Measurements from ENCODE around the gene TFAP2A.

Gene TFAP2A

DNA sequence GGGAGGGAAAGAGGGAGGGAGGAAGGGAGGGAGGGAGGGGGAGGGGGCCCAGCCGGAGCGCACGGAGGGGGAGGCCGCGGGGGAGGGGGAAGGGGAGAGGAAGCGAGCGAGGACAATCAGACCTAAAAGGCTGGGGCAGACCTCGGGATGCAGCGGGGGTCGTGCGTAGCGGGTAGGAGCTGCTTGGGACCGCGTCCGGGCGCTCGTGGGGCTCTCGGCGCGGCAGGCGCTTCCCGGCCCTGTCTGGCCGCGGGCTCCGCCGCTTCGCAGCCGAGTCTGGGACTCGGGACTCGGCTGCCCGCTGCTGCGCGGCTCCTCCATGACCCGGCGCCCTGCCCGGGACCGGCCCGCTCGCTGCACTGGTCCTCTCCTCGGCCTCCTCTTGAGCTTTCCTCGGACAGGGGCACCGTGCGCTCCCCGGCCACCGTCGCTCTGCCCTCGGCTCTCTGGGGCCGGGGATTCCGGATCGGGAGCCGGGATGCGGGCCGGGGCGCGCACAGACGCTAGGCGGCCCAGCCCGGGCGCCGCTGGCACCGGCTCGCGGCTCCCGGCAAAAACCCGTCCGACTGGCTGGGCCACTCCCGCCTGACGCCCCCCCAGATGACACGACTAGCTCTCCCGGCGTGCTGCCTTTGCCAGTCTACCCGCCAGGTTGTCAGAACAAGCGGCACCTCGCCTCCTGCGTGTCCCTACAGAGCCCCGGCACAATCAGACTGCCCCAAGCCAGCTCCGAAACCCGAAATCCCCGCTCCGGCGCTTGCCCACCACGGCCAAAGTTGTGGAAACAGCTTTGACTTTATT is 2.2 kb downstream of the TFAP2A start:
- DNase-seq: no peak

DNA sequence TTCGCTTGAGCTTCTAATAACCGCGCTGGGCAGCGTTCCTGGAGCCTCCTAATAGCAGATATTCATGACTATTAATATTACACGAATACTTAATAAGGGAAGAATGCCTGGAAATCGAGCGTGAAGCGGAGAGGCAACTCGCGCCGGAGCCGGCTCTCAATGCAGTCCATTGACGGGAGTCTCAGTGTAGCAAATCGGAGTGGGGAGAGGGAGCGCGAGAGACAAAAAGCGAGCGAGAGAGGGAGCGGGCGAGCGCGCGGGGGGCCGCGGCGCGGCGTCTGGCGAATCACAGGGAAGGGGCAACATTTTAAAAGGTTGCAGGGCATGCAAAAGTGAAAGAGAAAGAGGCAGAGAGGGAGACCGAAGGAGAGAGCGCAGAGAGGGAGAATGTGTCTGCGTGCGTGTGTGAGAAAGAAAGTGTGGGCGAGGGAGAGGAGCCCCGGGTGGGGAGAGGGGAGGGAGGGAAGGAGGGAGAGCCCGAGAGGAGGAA is 2.9 kb downstream of the TFAP2A start:
- peak; percentile 27 for DNase-seq

DNA sequence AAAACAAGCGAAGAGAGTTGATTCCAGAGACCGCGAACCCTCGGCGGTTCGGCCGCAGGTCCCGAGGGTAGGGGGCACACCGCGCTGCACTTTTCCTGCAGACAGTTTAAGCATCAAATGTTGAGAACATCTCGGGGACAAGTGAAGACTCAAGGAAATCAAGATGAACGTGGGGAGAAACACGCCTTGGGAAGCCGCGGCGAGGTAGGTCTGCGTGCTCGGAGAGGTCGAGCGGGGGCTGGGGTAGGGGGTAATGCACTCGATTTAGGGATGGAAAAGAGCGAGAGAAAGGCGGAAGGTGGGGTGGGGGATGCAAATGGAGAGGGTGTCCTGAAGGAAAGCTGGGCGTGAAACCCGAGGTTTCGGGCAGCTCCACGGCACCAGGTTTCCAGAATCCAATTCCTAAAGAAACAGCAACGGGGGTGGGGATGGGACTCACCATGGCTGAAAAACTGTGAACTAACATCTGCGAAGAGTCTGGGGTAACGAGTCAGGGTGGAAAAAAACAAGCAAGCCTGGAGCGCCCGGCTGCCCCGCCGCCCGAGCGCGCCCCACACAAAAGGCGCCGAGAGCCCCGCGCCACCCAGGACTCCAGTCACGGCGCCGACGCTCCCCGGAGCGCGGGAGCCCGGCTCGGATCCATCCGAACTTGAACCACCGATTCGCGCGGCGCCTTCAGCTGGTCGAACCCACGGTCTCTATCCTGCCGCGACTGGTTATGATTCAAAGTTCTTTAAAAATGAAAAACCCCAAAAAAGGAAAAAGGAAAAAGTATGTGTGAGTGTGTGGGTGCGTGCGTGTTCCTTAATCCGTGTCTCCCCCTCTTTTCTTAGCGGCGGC is 3.5 kb downstream of the TFAP2A start:
- no peak for DNase-seq

DNA sequence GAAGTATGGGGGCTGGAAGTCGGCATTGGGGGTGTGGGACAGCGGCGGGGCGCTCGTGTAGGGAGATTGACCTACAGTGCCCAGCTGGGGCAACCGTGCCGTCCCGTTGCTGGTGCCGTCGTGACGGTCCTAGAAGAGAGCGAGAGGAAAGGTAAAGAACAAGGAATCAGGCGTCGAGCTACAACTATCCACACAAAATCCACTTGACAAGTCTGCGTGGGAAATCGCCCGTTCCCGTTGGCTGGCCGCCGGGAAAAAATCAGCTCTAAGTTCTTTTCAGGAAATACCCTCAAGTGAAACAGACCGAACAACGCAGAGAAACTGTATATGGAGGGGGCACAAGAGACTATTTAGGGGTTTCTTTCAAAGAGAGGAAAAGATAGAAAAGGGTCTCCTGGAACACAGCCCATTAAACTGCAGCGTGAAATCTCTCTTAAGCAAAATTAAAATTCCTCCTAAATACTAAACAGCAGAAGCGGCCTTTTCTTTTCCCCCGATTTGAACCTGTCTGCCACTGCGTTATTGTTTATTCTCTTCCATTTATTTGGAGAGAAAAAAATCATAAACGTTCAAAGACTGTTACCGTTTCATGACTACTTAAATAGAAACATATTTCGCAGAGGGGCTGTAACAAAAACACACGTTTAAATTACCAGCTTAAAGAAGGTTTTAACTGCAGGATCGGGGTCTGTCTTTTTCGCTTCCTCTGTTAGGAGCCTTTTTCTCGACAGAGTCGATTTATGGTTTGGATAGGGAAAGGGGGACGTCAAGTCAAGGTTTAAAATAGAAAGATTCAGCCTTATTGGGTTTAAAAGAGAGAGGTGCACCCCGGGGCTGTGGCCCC is 4.4 kb downstream of the TFAP2A start:
- DNase-seq: no peak

DNA sequence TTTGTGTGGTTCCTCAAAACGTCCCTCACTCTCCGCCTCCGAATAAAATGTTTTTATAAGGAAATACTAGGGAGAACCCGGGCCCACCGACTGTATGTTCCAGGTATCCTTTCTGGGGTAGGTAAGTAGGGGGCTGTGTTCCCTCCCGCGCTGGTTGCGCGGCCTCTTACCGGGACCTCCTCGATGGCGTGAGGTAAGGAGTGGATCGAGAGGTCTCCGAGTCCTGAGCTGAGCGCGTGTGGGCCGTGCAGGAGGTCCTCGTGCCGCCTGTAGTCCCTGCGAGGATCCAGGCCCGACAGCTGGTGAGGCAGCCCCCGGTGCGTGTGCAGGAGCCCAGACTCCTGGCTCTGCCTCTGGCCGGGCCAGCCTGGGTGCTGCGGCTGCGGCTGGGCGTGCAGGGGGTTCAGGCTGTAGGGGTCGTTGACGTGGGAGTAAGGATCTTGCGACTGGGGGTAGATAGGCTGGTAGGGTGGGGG is 5.1 kb downstream of the TFAP2A start:
- no peak for DNase-seq

DNA sequence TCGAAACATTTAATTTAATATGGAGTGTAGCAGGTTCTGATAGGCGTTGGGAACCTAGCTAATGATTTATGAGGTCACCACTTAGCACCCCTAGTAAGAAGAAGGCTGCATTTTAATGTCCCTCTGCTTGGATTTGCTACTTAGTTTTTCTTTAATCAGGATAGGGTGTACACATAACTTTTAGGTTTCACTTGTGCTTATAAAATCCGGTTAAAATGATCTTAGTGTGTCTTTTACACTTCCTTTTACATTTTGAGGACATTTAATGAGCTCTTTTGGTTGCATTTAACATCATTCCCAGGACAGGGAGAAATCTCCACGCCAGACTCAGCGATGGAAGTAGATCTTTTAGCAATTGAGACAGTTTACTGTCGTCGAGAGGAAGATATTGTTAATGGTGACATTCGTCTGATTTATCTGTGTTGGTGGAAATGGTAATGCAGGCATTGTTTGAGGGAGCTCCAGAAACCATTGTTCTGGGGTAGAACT is 5.6 kb downstream of the TFAP2A start:
- DNase-seq: no peak

DNA sequence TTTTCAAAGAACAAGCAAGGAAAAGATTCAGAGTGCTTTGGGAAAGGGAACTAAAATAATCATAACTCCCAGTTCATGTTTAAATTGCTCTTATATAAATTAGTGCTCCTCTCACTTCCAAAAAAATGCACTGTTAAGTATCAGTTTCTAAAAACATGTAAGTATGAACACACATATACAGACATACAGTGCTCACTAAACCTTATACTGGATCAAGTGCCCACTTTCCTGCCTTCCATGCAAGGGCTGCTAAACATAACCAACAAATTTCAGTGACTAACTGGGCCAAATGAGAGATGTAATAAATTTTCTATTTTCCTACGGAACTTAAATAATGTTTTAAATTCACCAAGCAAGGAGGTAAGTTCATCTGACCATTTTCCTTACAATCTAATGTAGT is 6.4 kb downstream of the TFAP2A start:
- no peak for DNase-seq

DNA sequence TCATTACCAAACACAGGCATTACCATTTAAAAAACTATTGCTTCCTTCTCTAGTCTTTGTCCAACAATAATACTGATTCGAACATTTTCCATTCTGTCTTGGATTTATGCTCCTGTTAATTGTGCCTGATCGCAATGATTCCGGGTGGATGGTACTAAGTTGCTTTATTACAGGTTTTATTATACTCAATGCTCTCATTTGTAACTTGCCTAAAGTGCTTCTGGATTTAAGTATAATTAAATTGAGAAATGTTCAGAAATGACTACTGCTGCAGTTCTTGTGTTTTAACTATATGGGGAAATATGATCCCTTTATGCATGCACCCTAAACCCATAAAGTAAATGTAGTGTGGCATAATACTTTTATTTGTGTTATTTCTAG is 7.2 kb downstream of the TFAP2A start:
- DNase-seq: no peak

DNA sequence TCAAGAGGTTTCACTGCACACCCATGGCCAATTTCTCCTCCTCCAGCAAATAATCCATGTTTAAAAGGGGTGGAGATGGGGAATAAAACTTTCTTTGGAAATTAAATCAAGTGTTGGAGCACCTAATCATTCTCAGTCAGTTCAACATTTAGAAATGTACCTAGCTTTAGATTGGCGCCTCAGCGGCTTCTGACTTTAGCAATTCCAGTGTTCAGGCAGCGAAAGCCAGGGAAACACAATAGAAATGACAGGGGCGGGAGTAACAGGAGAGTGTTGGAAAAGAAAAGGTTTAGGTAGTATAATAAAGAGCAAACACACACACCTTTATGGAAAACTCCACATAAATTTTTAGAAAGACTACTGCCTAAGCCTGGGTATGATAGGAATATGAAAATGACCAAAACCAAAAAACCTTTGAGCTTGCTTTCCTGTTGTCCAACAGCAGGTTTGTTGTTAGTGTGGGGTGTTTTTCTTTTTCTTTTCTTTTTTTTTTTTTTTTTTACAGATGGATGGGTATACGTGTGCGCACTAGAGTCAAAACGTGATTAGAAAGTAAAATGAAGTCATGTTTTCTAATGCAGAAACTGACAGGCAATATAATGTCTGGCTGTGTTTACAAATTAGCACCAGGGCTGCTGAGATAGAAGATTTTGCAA is 7.7 kb downstream of the TFAP2A start:
- DNase-seq: no peak

DNA sequence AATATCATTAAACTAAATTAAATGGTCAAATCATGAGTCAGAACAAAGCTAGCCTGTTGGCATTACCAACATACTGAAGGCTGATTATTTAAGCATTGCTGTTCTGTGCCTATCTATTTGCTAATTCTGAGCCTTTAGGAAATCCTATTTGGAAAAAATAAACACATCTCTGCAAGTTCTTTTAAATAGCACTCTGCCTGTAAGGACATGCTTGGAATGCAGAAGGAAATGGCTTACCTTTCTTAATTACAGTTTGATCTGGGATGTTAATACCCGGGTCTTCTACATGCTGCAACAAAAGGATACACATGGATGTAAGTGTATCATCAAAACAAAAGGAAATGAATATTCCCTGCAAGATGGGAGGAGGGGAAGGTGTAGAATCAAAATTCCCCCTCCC is 8.3 kb downstream of the TFAP2A start:
- no peak for DNase-seq

DNA sequence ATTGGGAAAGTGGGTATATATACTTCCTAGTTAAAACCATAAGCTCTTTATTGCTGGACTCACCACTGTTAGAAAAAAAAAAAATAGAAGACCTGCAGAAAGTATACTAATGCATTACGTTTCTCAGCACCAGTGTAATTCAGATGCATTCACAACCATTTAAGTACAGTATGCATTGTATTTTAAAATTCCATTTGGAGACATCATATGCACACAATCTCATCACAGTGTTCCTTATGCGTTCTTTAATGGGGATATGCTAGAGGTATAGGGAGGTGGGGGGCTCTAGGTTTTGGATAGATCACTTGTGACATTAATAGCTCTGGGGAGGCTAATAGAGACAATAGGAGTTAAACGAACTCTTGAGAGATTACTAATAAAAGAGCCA is 9.4 kb downstream of the TFAP2A start:
- no peak for DNase-seq

DNA sequence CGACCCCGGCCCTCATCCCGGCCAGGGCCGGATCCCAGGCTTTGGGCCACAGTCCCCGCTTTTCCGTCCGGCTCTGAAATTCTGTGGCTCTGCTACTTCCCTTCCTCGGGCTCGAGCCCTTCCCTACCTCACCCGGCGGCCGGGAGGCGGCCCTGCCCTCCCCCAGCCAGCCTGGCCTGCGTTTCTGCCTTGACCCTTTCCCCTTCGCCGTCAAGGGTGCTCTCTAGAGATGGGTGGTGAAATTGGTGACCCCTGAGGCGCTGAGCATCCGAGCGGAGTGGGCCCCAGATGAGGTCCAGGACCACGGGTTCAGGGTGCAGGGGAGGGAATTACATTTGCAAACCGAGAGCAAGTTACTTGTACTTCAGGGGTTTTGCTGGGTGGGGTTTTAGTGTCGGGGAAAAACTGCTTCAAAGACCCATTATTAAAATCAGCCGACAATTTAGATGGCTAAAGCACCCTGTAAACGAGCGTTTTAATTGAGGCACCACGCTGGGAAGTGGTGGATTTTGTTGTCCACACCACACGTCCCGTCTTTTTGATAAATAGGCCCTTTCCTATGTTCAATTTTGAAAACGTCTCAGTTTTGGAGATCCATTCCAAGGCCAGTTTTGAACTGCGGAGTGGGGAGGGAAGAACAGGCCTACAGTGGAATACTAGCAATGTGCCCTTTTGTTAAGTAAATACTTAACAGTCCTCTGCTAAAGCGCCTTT is 9.9 kb downstream of the TFAP2A start:
- no peak for DNase-seq

DNA sequence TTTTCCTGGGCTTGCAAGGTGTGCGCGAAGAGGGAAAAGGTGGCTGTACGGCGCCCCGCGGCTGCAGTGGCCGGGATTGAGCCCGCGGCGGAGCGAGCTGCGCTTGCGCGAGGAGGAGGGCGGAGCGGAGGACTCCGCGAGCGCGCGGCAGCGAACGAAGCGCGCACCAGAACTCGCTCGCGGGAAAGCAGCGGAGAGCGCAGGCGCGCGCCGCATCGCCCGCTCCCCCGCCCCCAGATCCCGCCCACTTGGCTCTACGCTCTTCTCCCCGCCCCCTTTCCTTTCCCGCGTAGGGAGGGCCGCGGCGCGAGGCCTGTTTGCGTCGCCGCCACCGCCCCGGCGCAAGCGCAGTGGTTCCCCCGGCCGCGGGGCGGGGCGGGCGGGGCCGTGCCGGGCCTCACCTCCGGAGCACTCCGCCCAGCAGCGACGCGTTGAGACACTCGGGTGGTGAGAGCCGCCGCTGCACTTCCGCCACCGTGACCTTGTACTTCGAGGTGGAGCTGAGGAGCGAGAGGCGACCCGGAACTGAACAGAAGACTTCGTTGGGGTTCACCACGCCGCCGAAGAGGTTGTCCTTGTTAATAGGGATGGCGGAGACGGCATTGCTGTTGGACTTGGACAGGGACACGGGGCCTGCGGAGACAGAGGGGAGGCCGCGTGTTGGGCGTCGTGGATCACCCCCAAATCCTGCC is 10.6 kb downstream of the TFAP2A start:
- peak; percentile 97 for DNase-seq

DNA sequence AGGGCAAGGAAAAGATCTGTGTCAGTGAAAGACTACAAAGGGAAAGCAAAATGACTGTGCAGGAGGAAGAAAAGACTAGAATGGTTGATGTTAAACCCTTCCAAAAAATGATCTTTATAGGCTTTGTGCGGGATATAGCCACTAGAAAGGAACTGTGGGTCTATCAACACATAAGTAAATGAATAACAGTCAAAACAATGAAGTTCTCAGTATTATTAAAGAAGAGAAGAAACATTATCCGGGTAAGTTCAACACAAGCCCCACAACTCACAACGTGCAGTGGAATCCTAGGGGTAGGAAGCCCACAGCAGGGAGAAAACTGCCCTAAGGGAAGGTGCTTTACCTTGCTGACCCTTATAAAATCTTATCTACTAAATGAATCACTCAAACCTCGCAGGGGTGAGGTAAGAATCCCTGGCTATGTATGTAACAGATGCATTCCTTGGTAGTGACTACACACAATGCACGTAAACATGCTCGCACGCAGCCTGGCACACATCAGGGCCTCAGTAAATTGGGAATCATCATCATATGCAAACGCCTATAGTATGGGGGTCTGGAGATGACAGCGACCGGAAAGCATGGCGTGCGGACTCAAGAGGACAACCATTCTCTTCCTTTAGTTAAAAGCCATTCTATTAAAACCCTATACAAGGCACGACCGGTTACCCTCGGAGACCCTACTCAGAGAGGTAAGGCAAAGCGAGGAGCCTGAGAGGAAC is 11.3 kb downstream of the TFAP2A start:
- no peak for DNase-seq

DNA sequence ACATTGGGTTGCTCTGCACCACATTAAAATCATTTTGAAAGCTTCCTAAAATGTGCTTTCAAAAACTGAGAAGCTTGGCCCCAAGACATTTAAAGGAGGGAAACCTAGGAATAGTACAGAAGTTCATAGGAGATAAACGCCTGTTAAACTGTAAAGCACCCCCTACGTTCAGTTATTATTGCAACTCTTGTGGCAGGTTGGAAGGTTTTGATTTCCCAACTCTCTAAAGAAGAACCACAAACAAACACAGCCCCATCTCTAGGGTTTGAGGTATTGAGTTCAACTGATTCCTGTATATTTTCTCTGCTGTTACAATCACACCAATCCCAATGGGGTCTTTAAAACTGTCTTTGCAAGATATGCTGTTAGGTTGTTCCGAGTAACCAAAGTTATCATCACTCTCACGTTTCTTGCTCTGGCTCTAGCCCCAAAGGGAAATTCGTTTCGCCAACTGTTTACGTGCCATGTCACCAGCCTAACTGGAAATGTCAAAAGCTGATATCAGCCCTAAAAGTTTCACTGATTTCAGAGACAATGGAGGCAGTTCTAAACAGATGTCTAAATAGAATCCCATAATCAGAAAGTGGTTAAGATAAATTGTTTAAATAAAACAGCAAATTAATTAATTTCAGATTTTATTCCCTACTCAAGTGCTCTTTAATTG is 12.1 kb downstream of the TFAP2A start:
- no peak for DNase-seq

DNA sequence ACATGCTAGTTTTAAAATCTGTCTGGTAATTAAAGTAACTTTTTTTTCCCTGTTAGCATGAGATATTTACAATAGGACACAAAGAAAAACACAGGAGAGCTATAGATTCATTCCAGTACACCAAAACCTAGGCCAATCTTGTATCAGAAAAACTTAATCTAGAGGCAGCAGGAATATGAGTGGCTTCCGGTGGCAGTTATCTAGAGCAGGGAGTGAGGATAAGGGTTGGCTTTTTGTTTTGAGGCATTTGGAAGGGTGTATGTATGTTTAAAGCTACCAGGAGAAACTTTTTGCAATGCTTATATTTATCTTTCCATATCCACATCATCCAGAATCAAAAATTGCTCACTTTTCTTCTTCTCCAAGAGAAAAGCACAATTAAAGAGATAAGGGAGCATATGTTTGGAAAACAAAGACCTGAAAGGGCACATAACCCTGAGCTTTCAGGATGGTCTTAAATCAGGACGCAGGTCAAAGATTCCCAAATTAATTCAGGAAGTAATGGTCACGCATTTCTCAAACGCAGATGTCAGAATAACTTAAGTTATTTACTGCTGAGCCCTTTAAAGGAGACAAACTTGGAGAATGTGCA is 13.1 kb downstream of the TFAP2A start:
- DNase-seq: no peak

DNA sequence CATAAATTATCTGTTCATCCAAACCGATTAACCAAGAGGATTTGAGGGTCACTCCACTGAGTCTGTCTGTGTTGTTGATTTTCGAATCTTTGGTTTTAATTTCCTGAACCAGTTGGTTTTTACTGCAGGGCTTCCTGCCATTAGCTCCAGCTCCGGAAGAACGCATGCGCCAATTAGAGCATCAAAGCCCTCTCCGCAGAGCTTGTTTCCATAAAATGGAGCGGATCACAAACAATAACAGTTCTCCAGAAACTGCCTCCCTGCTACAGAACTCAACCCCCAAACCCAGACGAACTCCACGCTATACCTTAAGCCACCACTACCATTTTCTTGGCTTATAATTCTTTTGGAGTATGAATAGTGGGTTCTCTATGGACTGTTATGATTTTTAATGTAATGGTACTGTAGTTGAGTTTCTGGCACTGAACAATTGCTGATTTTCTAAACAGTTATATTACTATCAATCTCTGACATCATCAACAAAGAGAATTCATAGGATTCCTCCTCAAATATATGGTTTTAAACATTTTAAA is 13.8 kb downstream of the TFAP2A start:
- no peak for DNase-seq

DNA sequence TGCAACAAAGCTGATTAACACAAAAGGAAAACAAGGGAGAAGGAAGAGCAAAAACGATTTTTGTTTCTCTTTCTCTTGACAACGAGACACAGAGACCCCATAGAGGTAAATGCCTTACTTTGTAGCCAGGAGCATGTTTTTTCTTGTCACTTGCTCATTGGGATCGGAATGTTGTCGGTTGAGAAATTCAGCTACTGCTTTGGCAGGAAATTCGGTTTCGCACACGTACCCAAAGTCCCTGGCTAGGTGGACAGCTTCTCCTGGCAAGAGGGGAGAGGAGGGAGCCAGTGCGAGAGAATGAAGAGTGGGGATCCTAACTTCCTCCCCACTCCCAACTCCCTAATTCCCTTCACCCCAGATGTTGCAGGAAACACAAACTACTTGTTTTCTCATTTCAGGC is 14.5 kb downstream of the TFAP2A start:
- no peak for DNase-seq

DNA sequence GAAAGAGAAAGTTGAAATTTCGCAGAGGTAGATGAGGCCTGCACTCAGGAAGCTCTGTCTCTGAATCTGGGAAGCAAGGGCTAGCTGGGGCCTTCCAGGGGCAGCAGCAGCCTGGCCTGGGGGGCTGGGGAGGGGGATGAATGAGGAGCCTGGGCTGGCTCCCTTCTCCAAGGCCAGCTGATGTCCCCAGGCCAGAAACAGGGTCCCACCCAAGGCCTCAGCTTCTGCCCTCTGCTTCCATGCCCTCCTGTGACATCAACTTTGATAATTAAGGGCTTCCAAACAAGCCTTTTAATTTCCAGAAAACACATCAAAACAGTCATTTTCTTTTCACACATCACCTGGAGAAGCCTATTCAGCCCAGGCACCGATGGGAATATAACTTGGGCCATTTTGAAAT is 15.4 kb downstream of the TFAP2A start:
- no peak for DNase-seq

Data from NCI-H2171 treated with DMSO at 0.1 percent for 48 hours (cell line).